Epithelial cell of esophagus (primary cell): ENCODE data around the gene HSPG2.

Source experiments
- DNase-seq: peaks from one replicate; pipeline ENCODE4 v3.0.0; 2010; ENCODE audit warnings: low read depth
- H3K4me3 ChIP-seq: 2 replicates; pipeline ENCODE4 v1.5.1; 2011; ENCODE audit warnings: mild to moderate bottlenecking, low read length, control low read depth
- CTCF ChIP-seq: IDR thresholded peaks from 2 replicates; pipeline ENCODE4 v1.5.1; 2011; ENCODE audit warnings: low read depth, mild to moderate bottlenecking, low read length, control low read depth, inconsistent platforms; ENCODE audit not compliant: insufficient read depth; ENCODE audit errors: missing control alignments

Gene HSPG2

GRCh38 chr1:21904704-21905520 is 32.2 kb downstream of the HSPG2 start:
- DNase-seq = peak; percentile 89
- TF ChIP-seq CTCF = no peak
- no peak overlapping the region for H3K4me3 ChIP-seq

GRCh38 chr1:21904454-21904703 is 32.7 kb downstream of the HSPG2 start:
- no peak for DNase-seq
- TF ChIP-seq CTCF = no peak
- no peak overlapping the region for H3K4me3 ChIP-seq

- H3K4me3 ChIP-seq = no peak overlapping the region
- TF ChIP-seq CTCF = no peak
- no peak for DNase-seq
These were observed 33.3 kb downstream of the HSPG2 start for GRCh38 chr1:21903638-21904453.

- no peak for TF ChIP-seq CTCF
- no peak for DNase-seq
- H3K4me3 ChIP-seq = no peak overlapping the region
These were observed 34.8 kb downstream of the HSPG2 start for GRCh38 chr1:21902026-21903012.

- no peak overlapping the region for H3K4me3 ChIP-seq
- TF ChIP-seq CTCF = no peak
- no peak for DNase-seq
These were observed 35.6 kb downstream of the HSPG2 start for GRCh38 chr1:21901473-21901847.

- no peak for TF ChIP-seq CTCF
- DNase-seq = no peak
- no peak overlapping the region for H3K4me3 ChIP-seq
These were observed 36.2 kb downstream of the HSPG2 start for GRCh38 chr1:21900766-21901472.
